Astrocyte of the cerebellum (primary cell): Measurements from ENCODE around the gene ANGPTL3.
"Not testable (repeated sequence)": the region's sequence is repeated elsewhere in the genome, so short reads cannot be mapped to it uniquely, and the experiment has no call there.

Experiments used
- DNase-seq: peaks from one replicate; pipeline ENCODE4 v3.0.0-alpha.2; 2011; ENCODE audit warnings: low read depth
- H3K4me3 ChIP-seq: 2 replicates; pipeline ENCODE4 v1.5.1; 2011; ENCODE audit warnings: mild to moderate bottlenecking, low read depth, low read length, moderate library complexity
- in situ Hi-C: cut with HindIII; loops from 2 replicates; pipeline ENCODE4 v1.10.0; 2017; ENCODE audit warnings: low sequenced_read_pairs
- TF ChIP-seq, protein P1 (sequence below): IDR thresholded peaks from 2 replicates; pipeline ENCODE4 v1.5.1; 2012; ENCODE audit warnings: low read length, low read depth, moderate library complexity, mild to moderate bottlenecking; ENCODE audit errors: missing control alignments

Gene ANGPTL3, protein sequence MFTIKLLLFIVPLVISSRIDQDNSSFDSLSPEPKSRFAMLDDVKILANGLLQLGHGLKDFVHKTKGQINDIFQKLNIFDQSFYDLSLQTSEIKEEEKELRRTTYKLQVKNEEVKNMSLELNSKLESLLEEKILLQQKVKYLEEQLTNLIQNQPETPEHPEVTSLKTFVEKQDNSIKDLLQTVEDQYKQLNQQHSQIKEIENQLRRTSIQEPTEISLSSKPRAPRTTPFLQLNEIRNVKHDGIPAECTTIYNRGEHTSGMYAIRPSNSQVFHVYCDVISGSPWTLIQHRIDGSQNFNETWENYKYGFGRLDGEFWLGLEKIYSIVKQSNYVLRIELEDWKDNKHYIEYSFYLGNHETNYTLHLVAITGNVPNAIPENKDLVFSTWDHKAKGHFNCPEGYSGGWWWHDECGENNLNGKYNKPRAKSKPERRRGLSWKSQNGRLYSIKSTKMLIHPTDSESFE

GRCh38 chr1:62597281-62597680 is at the start of gene ANGPTL3:
Gene ANGPTL3, plus strand, starts transcription at chr1:62597520. Its CDS starts 47 bp downstream, at chr1:62597567.
- H3K4me3 ChIP-seq, result no peak within 1 kb of the TSS
- TF ChIP-seq, protein P1, sequence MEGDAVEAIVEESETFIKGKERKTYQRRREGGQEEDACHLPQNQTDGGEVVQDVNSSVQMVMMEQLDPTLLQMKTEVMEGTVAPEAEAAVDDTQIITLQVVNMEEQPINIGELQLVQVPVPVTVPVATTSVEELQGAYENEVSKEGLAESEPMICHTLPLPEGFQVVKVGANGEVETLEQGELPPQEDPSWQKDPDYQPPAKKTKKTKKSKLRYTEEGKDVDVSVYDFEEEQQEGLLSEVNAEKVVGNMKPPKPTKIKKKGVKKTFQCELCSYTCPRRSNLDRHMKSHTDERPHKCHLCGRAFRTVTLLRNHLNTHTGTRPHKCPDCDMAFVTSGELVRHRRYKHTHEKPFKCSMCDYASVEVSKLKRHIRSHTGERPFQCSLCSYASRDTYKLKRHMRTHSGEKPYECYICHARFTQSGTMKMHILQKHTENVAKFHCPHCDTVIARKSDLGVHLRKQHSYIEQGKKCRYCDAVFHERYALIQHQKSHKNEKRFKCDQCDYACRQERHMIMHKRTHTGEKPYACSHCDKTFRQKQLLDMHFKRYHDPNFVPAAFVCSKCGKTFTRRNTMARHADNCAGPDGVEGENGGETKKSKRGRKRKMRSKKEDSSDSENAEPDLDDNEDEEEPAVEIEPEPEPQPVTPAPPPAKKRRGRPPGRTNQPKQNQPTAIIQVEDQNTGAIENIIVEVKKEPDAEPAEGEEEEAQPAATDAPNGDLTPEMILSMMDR, result no peak
- in situ Hi-C loops, result no loop called here
- no peak for DNase-seq

DNA sequence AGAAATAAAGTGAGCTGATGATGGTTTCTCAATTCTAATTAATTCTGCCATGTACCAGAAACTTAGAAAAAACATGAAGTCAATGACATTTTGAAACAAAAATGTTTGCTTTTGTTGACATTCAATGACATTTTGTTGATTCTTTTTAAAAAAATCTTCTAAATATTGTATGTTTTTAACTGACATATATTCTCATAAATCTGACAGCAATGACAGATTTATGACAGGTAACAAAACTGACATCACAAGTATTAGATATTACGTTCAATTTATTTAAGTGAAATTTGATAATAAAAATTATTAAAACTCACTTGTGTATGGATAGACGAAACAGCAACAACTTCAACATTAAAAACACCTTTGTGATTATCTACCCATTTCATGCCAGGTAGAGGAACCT is 36.0 kb upstream of the ANGPTL3 start:
- TF ChIP-seq, protein P1, result no peak
- in situ Hi-C loops, result no loop called here
- DNase-seq, result no peak
- H3K4me3 ChIP-seq, result no peak overlapping the region

GRCh38 chr1:62567182-62567581 is 30.1 kb upstream of the ANGPTL3 start:
- DNase-seq, in situ Hi-C loops, H3K4me3 ChIP-seq: not testable (repeated sequence)

DNA sequence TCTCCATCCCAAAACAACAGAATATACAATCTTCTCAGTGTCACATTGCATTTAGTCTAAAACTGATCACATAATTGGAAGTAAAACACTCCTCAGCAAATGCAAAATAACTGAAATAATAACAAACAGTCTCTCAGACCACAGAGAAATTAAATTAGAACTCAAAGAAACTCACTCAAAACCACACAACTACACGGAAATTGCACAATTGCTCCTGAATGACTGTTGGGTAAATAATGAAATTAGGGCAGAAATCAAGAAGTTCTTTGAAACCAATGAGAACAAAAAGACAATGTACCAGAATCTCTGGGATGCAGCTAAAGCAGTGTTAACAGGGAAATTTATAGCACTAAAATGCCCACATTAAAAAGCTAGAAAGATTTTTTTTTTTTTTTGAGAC is 29.4 kb upstream of the ANGPTL3 start:
- in situ Hi-C loops, H3K4me3 ChIP-seq, DNase-seq: not testable (repeated sequence)

- in situ Hi-C loops, DNase-seq, H3K4me3 ChIP-seq: not testable (repeated sequence)
Observed at GRCh38 chr1:62571517-62571916, 25.8 kb upstream of the ANGPTL3 start.

- no peak for DNase-seq
- no peak overlapping the region for H3K4me3 ChIP-seq
- in situ Hi-C loops, result no loop called here
- TF ChIP-seq, protein P1, result no peak
Observed at GRCh38 chr1:62572476-62572875, 24.8 kb upstream of the ANGPTL3 start.

DNA sequence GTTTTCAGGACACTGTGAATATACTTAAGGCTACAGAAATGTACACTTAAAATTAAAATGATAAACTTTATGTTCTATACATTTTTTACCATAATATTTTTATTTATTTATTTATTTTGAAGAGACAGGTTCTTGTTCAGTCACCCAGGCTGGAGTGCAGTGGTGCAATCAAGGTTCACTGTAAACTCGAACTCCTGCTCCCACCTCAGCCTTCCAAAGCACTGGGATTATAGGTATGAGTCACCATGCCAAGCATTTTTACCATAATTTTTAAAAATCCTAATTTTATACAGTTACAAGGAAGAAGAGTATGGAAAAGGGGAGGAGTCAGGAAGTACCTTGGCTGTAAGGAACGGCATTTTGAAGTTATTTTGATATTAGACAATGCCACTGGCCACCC is 23.6 kb upstream of the ANGPTL3 start:
- TF ChIP-seq, protein P1, result no peak
- no peak for DNase-seq
- in situ Hi-C loops, result no loop called here
- no peak overlapping the region for H3K4me3 ChIP-seq

DNA sequence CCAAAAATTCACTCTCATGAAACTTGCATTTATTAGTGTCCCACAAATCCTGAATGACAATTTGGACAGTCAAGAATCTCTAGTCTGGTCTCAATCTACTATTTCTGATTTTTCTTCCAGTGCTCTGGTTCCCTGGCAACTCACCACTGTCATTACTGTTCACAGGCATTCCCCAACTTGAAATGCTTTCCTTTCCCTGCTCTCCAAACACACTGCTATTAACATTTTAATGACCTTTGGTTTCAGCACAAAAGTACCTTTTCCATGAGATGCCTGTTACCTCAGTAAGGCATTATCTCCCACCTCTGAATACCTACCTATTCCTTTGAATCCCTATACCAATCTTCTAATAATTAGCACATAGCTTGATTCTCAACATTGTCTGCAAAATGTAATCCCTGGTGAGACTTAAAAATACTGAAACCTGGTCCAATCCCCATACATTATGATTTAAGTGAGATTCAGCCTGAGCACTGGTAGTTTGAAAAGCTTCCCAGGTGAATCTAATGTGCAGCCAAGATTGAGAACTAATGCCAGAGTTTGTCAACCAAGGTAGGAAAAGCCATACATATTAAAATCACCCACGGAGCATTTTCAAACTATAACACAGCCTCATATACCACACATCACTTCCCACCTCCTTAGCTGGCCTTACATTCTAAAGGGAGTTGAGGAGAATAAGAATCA is 11.7 kb upstream of the ANGPTL3 start:
- H3K4me3 ChIP-seq, result no peak overlapping the region
- in situ Hi-C loops, result no loop called here
- TF ChIP-seq, protein P1, result no peak
- DNase-seq, result no peak
